GM23248 (cell line): ENCODE results near the gene PIK3R5. TPM values are rescaled to one million over a fixed set of nuclear protein-coding genes. Genes with fewer than 3 reads are reported as not detected.

Experiments used
- DNase-seq: peaks from one replicate; pipeline ENCODE4 v3.0.0-alpha.2; 2015
- H2AFZ ChIP-seq: fragments of 200-600 bp; sonication (generic); 2 replicates; pipeline ENCODE4 v1.6.1; 2016; ENCODE audit warnings: antibody characterized with exemption
- H3F3A ChIP-seq: fragments of 200-600 bp; sonication (generic); 2 replicates; pipeline ENCODE4 v1.6.1; 2016; ENCODE audit warnings: mild to moderate bottlenecking, antibody characterized with exemption, mixed run types; ENCODE audit not compliant: insufficient read depth
- H3K27ac ChIP-seq: fragments of 200-600 bp; sonication (generic); 2 replicates; pipeline ENCODE4 v1.5.1; 2016; ENCODE audit warnings: mild to moderate bottlenecking
- H3K27me3 ChIP-seq: fragments of 200-600 bp; sonication (generic); replicated peaks from 2 replicates; pipeline ENCODE4 v1.6.1; 2016; ENCODE audit warnings: mild to moderate bottlenecking; ENCODE audit not compliant: insufficient read depth
- H3K36me3 ChIP-seq: fragments of 200-600 bp; sonication (generic); 2 replicates; pipeline ENCODE4 v1.6.1; 2016; ENCODE audit warnings: low read depth, mild to moderate bottlenecking
- H3K4me1 ChIP-seq: fragments of 200-600 bp; sonication (generic); 2 replicates; pipeline ENCODE4 v1.6.1; 2016; ENCODE audit warnings: mild to moderate bottlenecking; ENCODE audit not compliant: insufficient read depth
- H3K4me2 ChIP-seq: fragments of 200-600 bp; sonication (generic); one replicate; pipeline ENCODE4 v1.6.1; 2016; ENCODE audit warnings: mild to moderate bottlenecking; ENCODE audit not compliant: unreplicated experiment
- H3K4me3 ChIP-seq: fragments of 200-600 bp; sonication (generic); 2 replicates; pipeline ENCODE4 v1.5.1; 2016; ENCODE audit warnings: mild to moderate bottlenecking
- H3K79me2 ChIP-seq: fragments of 200-600 bp; sonication (generic); 2 replicates; pipeline ENCODE4 v1.6.1; 2016; ENCODE audit warnings: mild to moderate bottlenecking; ENCODE audit not compliant: insufficient read depth
- H3K9ac ChIP-seq: fragments of 200-600 bp; sonication (generic); 2 replicates; pipeline ENCODE4 v1.6.1; 2016; ENCODE audit warnings: mild to moderate bottlenecking
- H3K9me2 ChIP-seq: fragments of 200-600 bp; sonication (generic); 2 replicates; pipeline ENCODE4 v1.6.1; 2016; ENCODE audit warnings: mixed run types, mild to moderate bottlenecking, moderate library complexity; ENCODE audit not compliant: insufficient read depth
- H3K9me3 ChIP-seq: fragments of 200-600 bp; sonication (generic); one replicate; pipeline ENCODE4 v1.6.1; 2017; ENCODE audit warnings: low read depth
- H4K20me1 ChIP-seq: fragments of 200-600 bp; sonication (generic); 2 replicates; pipeline ENCODE4 v1.6.0; 2016; ENCODE audit not compliant: insufficient read depth
- EZH2 ChIP-seq: fragments of 200-600 bp; sonication (generic); IDR thresholded peaks from 2 replicates; pipeline ENCODE4 v1.6.1; 2018; ENCODE audit warnings: antibody characterized with exemption, mild to moderate bottlenecking; ENCODE audit not compliant: insufficient read depth, poor library complexity, severe bottlenecking
- EZH2phosphoT487 ChIP-seq: fragments of 200-600 bp; sonication (generic); IDR thresholded peaks from 2 replicates; pipeline ENCODE4 v1.6.1; 2018; ENCODE audit warnings: antibody characterized with exemption, moderate library complexity, mild to moderate bottlenecking, low read depth; ENCODE audit not compliant: insufficient read depth
- WGBS, 2 experiments: methylation state at CpG; one replicate each; pipeline ENCODE4 v1.1.6; 2015 to 2017; ENCODE audit warnings: low lambda C conversion rate in 2 of 2, low coverage in 1 of 2; ENCODE audit errors: missing lambda C conversion rate in 2 of 2; 5-methylcytosine and 5-hydroxymethylcytosine counted together
- in situ Hi-C: fragments of 300-500 bp; cut with MboI; formaldehyde crosslinking; loops from 2 replicates; pipeline ENCODE4 v1.15.0; 2020
- polyA plus RNA-seq: library from polyadenylated mRNA; unstranded; fragments of >200 nt; fragmentation: Nextera tagmentation; extraction: Ambion mirVana; gene quantifications from 2 replicates; pipeline ENCODE4 v1.2.1, GENCODE V29; 2016
- total RNA-seq: library from RNA; depleted of rRNA; stranded (reverse); fragments of >200 nt; shearing (Covaris generic); gene quantifications from 2 replicates; pipeline ENCODE4 v1.2.3, GENCODE V29; 2014

PIK3R5 gene
- total and polyA plus RNA-seq, 2 experiments from 2014 or later: 0.11 TPM; not detected in 1

- Histone ChIP-seq H3K9ac (no peak overlapping the region), H2AFZ (peak overlapping the region; percentile 80), H3K79me2 (no peaks in the 10 kb centered on the region), H3K36me3 (no peaks in the 10 kb centered on the region), H3F3A (no peaks in the 10 kb centered on the region), H3K27ac (no peak overlapping the region), H3K27me3 (no peaks in the 10 kb centered on the region), H4K20me1 (no peaks in the 10 kb centered on the region), H3K9me3 (no peaks in the 10 kb centered on the region), H3K4me2 (no peak overlapping the region), H3K4me3 (no peak overlapping the region), H3K9me2 (no peaks in the 10 kb centered on the region), H3K4me1 (peaks cover 7% of the 10 kb centered on the region; the same call in 1 of the 2 replicates)
- TF ChIP-seq EZH2 (no peak), EZH2phosphoT487 (no peak)
- peak; percentile 70 for DNase-seq
- in situ Hi-C loops: no loop called here
These were observed 118.7 kb downstream of the PIK3R5 start for GRCh38 chr17:8846768-8847211.

GRCh38 chr17:8844229-8845218 is 121.0 kb downstream of the PIK3R5 start:
- Histone ChIP-seq H3K27ac (no peak overlapping the region), H3K4me3 (no peak overlapping the region), H2AFZ (peak overlapping the region; percentile 39; the same call in 1 of the 2 replicates), H3F3A (no peaks in the 10 kb centered on the region), H3K9me2 (no peaks in the 10 kb centered on the region), H3K9me3 (no peaks in the 10 kb centered on the region), H3K36me3 (no peaks in the 10 kb centered on the region), H3K27me3 (no peaks in the 10 kb centered on the region), H4K20me1 (no peaks in the 10 kb centered on the region), H3K4me1 (peaks cover 7% of the 10 kb centered on the region; the same call in 1 of the 2 replicates), H3K9ac (no peak overlapping the region), H3K79me2 (no peaks in the 10 kb centered on the region), H3K4me2 (no peak overlapping the region)
- in situ Hi-C loops: no loop called here
- TF ChIP-seq EZH2 (no peak), EZH2phosphoT487 (no peak)
- peak; percentile 40 for DNase-seq
- WGBS, 2 experiments: 40% methylated on average over 9 of the region's 9 CpGs

- Histone ChIP-seq H3K4me2 (no peak overlapping the region), H3K9me2 (no peaks in the 10 kb centered on the region), H3K9me3 (no peaks in the 10 kb centered on the region), H3F3A (no peaks in the 10 kb centered on the region), H3K4me1 (peaks cover 7% of the 10 kb centered on the region; the same call in 1 of the 2 replicates), H3K79me2 (no peaks in the 10 kb centered on the region), H3K4me3 (no peak overlapping the region), H3K27ac (no peak overlapping the region), H3K36me3 (no peaks in the 10 kb centered on the region), H3K27me3 (no peaks in the 10 kb centered on the region), H3K9ac (no peak overlapping the region), H2AFZ (no peak overlapping the region), H4K20me1 (no peaks in the 10 kb centered on the region)
- in situ Hi-C loops: no loop called here
- 13 to 19% methylated on average over 2 of the region's 2 CpGs for WGBS, 2 experiments
- no peak for DNase-seq
- TF ChIP-seq EZH2phosphoT487 (no peak), EZH2 (no peak)
These were observed 122.2 kb downstream of the PIK3R5 start for GRCh38 chr17:8843344-8843743.

GRCh38 chr17:8841844-8842243 is 123.7 kb downstream of the PIK3R5 start:
- no peaks in the 10 kb centered on the region for H4K20me1 ChIP-seq
- no peak overlapping the region for H3K4me2 ChIP-seq
- DNase-seq: no peak
- 59 to 67% methylated on average over 4 of the region's 4 CpGs for WGBS, 2 experiments
- no peak overlapping the region for H3K9ac ChIP-seq
- no peaks in the 10 kb centered on the region for H3K9me2 ChIP-seq
- H3K4me1 ChIP-seq: peaks cover 7% of the 10 kb centered on the region; the same call in 1 of the 2 replicates
- in situ Hi-C loops: no loop called here
- no peaks in the 10 kb centered on the region for H3K79me2 ChIP-seq
- H2AFZ ChIP-seq: no peak overlapping the region
- no peak for TF ChIP-seq EZH2phosphoT487
- H3K36me3 ChIP-seq: no peaks in the 10 kb centered on the region
- no peak overlapping the region for H3K27ac ChIP-seq
- H3K27me3 ChIP-seq: no peaks in the 10 kb centered on the region
- no peaks in the 10 kb centered on the region for H3K9me3 ChIP-seq
- H3F3A ChIP-seq: no peaks in the 10 kb centered on the region
- H3K4me3 ChIP-seq: no peak overlapping the region
